ENCODE measurements around the gene FAM222A. TPM values are rescaled to one million over a fixed set of nuclear protein-coding genes. Genes with fewer than 3 reads are reported as not detected.

FAM222A gene
- total and polyA plus RNA-seq, 2 of the 4 experiments (the other 2 are of a cell fraction) = under 0.01 to 0.32 TPM

- Histone ChIP-seq H3K4me3 (ENCODE audit: insufficient read depth, low read depth, low read length) (no peak overlapping the region), H3K4me2 (ENCODE audit: low read depth, low read length) (no peak overlapping the region), H3K9me3 (ENCODE audit: control insufficient read depth, insufficient read depth, low read length) (peaks cover 2% of the 10 kb centered on the region; the same call in 1 of the 2 replicates), H4K20me1 (ENCODE audit: insufficient read depth, low read length) (no peaks in the 10 kb centered on the region), H3K23ac (ENCODE audit: low read depth, low read length) (no peak overlapping the region), H3K27ac (ENCODE audit: insufficient read depth, low read length) (no peak overlapping the region), H2BK20ac (ENCODE audit: low read depth, low read length) (no peak overlapping the region), H3K18ac (ENCODE audit: low read depth, low read length) (no peak overlapping the region), H2BK5ac (ENCODE audit: low read depth, low read length, poor library complexity, severe bottlenecking) (no peak overlapping the region), H4K5ac (ENCODE audit: low read depth, low read length) (no peak overlapping the region), H4K91ac (ENCODE audit: insufficient read depth, low read depth, low read length) (no peak overlapping the region), H2AK9ac (replicated peaks; ENCODE audit: low read depth, low read length, poor library complexity) (no peak overlapping the region), H3K36me3 (ENCODE audit: control insufficient read depth, insufficient read depth, low read length) (no peaks in the 10 kb centered on the region), H3K9me1 (ENCODE audit: insufficient read depth, low read length) (peaks cover 3% of the 10 kb centered on the region; the same call in 1 of the 2 replicates), H2AFZ (replicated peaks; ENCODE audit: low read length, poor library complexity) (no peak overlapping the region), H2BK120ac (ENCODE audit: low read depth, low read length) (no peak overlapping the region), H3K27me3 (ENCODE audit: control insufficient read depth, insufficient read depth, low read length) (peaks cover 35% of the 10 kb centered on the region), H2BK15ac (ENCODE audit: low read depth, low read length) (no peak overlapping the region), H3K79me1 (ENCODE audit: low read depth in 1 of 2, low read length in 2 of 2) (no peaks in the 10 kb centered on the region), H3K4me1 (ENCODE audit: control insufficient read depth, insufficient read depth, low read length) (no peaks in the 10 kb centered on the region), H4K8ac (ENCODE audit: low read depth in 2 of 2, low read length in 2 of 2) (no peak overlapping the region), H3K56ac (ENCODE audit: extremely low read depth, insufficient read depth, low read length) (no peak overlapping the region), H2AK5ac (ENCODE audit: low read depth, low read length) (no peak overlapping the region), H3K4ac (ENCODE audit: low read depth, low read length) (no peak overlapping the region), H3K9ac (ENCODE audit: low read depth, low read length) (no peak overlapping the region), H3K14ac (replicated peaks; ENCODE audit: low read depth, low read length) (no peak overlapping the region)
- ATAC-seq (ENCODE audit: low read depth) (no peak), DNase-seq (no peak)
- BruUV-seq (replicated peaks) = no TSS peak
- WGBS, 2 experiments (ENCODE audit: extremely low coverage in 2 of 2, insufficient read length in 1 of 2) = 100% methylated on average over 1 of the region's 2 CpGs; no CpG with 5 or more reads in 1 of the 2 experiments
- intact Hi-C loops (cut with micrococcal nuclease) = no loop called here
- ChIA-PET CTCF (no interaction called here), POLR2A (ENCODE audit: unreplicated experiment) (no interaction called here)
- in situ Hi-C loops (cut with MboI; ENCODE audit: low sequenced_read_pairs) = no loop called here
- TF ChIP-seq MAFK (IDR thresholded peaks at IDR 0.05; ENCODE audit: low read depth, low read length) = no peak
- TF ChIP-seq SMC3 (IDR thresholded peaks at IDR 0.05; ENCODE audit: low read depth, low read length) = no peak
- no peak for TF ChIP-seq USF2 (IDR thresholded peaks at IDR 0.05; ENCODE audit: low read depth, low read length)
- no peak for TF ChIP-seq MXI1 (IDR thresholded peaks at IDR 0.05; ENCODE audit: borderline replicate concordance, low read depth, low read length)
- TF ChIP-seq RAD21 (IDR thresholded peaks at IDR 0.05; ENCODE audit: low read length) = no peak
- no peak for TF ChIP-seq RFX5 (IDR thresholded peaks at IDR 0.05; ENCODE audit: low read depth, low read length)
- TF ChIP-seq POLR2A (IDR thresholded peaks at IDR 0.05; ENCODE audit: low read depth, low read length) = no peak
- TF ChIP-seq CTCF (conservative IDR thresholded peaks at IDR 0.05; ENCODE audit: low read depth, low read length) = no peak
- TF ChIP-seq BHLHE40 (IDR thresholded peaks at IDR 0.05; ENCODE audit: low read depth, low read length) = no peak
- no peak for TF ChIP-seq CHD1 (IDR thresholded peaks at IDR 0.05; ENCODE audit: low read depth, low read length)
- TF ChIP-seq NFE2L2 (IDR thresholded peaks at IDR 0.05; ENCODE audit: low read depth, low read length) = no peak
- TF ChIP-seq CEBPB (IDR thresholded peaks at IDR 0.05; ENCODE audit: low read depth, low read length) = no peak
- no peak for TF ChIP-seq ELK1 (IDR thresholded peaks at IDR 0.05; ENCODE audit: borderline replicate concordance, low read depth, low read length)
- dilution Hi-C loops (cut with HindIII; ENCODE audit: low sequenced_read_pairs, unreplicated experiment) = no loop called here
Observed at GRCh38 chr12:109673884-109674283, 39.7 kb upstream of the FAM222A start.
